HG02759 (cell line): Measurements from ENCODE around the gene MMP23B.
"Not testable (repeated sequence)": the region's sequence is repeated elsewhere in the genome, so short reads cannot be mapped to it uniquely, and the experiment has no call there.

Experiments used
- ATAC-seq: cut with Tn5 transposase; IDR thresholded peaks from one replicate; pipeline ENCODE4 v1.9.1; 2021; ENCODE audit warnings: mild to moderate bottlenecking, moderate library complexity; ENCODE audit not compliant: unreplicated experiment

The MMP23B gene

DNA sequence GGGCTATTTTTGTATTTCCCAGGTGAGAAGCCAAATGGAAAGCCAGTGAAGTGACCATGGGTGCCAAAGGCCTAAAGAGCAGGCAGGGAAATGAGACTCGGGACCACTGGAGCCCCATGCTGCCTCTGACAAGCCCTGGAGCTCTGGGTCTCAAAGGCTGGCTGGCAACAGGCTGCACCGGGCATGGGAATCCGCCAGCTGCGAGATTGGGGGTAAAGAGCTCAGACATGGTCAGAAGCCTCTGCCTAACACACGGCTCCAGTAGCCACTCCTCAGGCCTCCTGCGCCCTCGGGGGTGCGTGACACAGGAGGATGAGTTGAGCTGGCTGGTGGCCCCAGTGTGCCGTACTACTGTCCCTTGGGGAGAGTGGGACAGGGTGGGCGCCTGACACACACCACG, 32.3 kb downstream of the MMP23B start:
- not testable (repeated sequence) for ATAC-seq

DNA sequence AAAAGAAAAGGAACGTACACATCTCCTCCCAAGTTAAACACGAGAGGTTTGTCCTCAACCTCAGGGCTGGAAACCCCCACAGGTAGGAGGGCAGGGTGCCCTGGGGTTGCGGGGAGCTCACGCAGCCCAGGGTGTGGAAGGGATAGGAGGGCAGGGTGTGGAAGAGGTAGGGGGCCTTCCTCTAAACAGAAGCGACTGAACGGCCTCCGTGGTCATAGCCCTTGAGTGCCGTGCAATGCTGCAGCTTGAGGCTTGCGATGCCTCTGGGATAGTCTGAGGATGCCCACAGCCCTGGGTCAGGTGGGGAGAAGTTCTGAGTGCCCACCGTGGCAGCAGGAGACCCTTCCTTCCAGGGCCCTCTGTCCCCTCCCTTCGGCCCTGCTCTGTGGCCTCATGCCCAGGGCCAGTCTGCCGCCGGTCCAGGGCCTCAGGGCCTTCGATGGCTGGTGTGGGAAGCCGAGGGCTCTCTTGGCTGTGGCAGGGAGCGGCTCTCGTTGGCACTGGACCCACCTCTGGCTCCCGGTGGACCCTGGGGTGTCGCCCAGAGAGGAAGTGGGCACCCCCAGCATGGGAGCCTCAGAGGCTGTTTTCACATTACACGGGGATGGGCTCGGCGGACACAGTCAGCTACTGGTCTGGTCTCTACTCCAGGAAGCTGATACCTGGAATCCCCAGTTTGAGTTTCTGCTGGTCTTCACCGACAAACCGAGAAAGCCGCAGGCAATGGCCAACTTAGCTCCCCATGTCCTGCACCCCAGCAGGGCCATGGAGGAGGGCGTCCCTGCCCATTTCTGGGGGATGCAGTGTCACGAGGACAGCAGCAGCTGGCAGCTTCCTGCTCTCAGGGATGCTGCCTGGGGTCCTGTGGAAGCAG, 33.2 kb downstream of the MMP23B start:
- no peak for ATAC-seq

DNA sequence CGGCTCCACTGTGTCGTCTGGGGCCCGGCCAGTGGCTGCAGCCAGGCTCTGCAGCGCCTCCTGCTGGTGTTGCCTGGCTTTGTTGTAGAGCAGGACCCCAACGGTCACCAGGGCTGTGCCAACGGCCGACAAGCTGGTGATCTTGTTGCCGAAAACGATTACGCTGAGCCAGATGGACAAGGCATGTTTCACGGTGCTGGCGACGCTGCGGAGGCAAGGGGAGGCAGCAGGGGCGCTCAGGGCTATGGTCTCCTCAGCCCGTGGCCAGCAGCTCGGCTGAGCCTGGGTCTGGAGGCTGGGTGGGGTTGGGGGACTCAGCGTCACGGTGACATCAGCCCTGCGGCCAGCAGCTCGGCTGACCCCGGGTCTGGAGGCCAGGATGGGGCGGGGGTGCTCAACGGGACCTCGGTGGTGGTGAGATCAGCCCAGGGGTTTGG, 33.9 kb downstream of the MMP23B start:
- no peak for ATAC-seq

DNA sequence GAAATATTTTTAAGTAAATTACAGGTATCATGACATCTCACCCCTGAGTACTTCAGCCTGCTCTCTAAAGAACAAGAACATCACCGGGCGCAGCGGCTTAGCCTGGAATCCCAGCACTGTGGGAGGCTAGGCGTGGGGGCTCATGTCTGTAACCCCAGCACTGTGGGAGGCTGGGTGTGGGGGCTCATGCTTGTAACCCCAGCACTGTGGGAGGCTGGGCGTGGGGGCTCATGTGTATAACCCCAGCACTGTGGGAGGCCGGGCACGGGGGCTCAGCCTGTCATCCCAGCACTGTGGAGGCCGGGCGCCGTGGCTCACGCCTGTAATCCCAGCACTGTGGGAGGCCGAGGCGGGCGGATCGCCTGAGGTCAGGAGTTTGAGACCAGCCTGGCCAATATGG, 34.6 kb downstream of the MMP23B start:
- no peak for ATAC-seq

DNA sequence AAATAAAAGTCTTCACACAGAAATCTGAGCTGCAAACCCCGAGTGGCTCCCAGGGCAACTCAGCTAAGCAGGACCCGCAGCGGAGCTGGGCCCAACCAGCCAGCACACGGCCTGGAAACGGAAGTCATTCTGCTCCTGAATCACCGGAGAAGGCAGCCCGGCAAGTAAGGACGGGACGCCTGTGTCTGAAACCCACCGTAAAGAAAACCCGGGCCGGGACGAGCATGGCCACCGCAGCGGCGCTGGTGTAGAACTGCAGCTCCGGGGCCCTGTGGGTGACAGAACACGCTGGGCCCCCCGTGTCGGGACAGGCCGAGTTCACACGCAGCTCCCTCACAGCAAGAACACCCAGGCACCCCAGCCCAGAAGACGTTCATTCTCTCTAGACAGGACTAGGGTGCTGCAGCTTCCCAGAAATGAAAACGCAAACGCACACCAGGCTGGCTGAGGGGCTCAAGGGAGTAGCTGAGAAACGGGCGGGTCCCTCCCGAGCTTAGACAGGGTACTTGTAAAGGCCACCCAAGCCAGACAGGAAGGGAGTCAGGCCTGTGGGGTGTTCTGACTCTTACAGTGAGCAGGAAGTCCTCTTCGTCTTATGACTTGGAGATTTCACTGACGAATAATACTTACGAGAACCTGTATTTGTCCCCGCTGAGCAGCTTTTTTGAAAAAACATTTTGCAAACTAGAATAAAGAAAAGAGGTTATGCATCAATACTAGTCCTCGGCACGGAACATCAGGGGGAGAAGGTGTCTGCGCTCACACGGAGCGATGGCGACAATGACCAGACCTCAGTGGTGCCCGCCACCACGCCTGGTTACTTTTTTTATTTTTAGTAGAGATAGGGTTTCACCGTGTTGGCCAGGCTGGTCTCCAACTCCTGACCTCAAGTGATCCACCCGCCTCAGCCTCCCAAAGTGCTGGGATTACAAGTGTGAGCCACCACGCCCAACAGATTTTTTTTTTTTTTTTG, 37.8 kb downstream of the MMP23B start:
- no peak for ATAC-seq

DNA sequence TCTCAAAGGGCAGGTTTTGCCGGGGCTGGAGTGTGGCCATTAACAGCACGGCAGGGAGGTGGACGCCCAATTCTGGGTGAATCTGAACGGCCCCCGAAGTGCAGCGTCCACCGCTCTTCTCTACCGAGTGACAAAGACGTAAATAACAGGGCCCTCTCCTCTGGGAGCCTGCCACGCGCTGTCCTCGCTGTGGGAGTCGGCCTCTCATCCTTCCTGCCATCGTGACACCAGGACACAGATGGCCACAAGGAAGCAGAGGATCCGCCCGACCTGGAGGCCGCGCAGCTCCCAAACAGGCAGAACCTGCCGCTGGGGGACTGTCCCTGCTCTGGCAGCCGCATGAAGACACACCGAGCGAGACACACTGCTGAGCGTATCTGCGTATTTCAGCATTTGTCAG, 38.9 kb downstream of the MMP23B start:
- ATAC-seq = no peak

DNA sequence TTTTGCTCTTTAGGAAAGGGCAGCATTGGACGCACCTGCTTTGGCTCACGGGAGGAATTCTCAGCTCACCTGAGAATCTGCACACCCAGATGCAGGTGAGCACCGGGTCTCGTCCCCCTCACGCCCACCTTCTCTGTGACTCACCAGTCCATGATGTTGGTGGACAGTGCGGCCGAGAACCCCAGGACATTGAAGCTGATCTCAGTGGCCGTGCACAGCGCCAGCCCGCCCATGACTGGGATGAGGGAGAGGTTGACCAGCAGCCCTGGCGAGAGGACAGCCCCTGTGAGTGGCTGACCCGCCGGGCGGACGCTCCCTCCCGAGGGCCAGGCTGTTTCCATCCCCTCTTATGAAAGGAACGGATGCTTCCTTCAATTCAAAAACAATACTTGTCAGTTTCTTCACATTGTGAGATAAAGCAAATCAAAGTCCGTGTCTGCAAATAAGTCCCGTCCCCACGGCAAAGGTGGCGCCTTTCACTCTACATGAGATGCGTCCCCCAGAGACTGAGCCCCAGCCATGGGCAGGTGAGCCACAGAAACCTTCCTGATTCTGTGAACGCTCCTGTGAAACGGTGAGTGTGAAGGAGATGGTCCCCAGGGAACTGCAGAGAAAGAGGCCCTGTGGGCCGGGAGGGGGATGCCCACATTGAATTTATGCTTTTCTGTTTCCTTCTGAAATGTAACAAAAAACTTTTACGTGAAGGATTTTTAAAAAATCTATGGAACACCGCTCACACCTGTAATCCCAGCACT, 39.6 kb downstream of the MMP23B start:
- ATAC-seq = no peak

DNA sequence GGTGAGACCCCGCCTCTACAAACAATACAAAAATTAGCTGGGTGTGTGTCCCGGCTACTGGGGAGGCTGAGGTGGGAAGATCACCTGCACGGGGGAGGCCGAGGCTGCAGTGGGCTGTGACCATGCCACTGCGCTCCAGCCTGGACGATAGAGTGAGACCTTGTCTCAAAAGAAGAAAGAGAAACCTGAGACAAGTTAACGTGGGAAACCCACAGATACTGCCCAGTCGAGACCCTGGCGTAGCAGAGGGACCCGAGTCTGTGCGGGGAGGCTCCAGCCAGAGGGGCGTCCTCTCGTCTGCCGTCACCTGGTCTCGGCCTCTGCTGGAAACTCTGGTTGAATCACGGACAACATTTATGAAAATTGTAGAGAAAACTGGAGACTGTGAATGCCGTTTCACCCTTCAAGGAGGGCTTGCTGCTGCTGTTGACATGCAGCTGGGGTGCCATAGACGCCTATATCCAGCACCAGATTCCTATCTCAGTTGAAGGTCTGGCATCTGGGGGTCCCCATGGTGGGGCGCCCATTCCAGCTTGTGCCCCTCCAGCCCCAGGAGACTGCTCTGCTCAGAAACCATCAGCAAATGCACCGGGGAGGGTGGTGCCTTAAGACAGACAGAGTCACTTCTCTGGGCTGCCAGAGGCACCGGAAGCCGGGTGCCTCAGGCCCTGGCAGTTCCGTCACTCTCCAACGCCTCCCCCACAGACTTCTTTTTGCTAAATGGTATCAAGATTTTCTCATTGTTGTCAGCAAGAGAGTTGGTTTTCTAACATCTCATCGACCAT, 40.4 kb downstream of the MMP23B start:
- ATAC-seq = no peak

DNA sequence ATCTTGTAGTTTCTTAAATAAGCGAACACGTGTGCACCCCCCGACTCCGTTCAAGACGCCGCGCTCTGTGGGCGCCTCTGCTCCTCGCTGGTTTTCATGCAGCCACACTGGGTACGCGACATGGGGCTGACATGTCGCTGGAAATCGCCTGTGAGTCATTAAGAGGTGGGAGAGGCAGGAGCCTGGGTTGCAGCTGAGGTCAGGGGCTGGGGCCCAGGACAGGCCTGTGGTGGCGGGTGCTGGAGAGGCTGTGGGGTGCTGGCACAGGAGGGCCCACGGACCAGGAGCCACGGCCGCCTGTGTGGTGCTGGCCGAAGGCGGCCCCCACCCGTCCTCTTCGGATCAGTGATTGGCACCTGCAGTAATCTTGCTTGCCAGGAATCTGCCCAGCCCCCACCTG, 42.8 kb downstream of the MMP23B start:
- not testable (repeated sequence) for ATAC-seq

DNA sequence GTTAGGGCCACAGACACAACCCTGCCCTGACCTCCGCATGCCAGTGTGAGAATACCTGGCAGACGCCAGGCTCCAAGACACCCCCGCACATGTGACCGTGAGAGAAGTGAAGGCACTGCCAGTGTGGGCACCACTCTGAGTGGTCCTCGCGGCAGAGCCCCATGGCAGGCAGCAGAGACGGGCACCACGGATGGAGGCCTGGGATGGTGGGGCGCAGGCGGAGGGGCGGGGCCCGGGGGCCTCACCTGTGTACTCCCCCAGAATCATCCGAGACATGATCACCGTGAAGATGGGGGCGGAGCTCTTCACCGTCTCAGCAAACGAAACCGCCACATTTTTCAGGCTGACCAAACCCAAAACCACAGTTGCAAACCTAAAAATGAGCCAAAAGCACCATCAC, 43.2 kb downstream of the MMP23B start:
- ATAC-seq = not testable (repeated sequence)

DNA sequence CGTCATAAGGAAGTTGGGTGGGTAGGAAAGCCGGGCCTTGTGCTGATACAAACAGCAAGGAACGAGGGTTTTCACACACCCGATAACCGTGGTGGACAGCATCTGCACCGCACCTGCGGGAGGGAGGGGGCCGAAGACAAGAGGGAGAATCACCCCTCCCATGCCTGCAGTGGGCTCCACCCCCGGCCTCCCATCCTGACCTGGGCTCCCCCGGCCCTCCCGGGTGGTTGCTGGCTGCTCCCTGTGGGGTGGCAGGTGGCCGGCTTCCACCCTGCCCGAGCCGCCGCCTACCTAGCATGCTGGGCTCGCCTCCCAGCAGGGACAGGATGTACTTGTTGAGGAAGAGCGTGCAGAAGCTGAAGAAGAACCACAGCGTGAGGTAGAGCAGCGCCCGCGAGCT, 44.1 kb downstream of the MMP23B start:
- not testable (repeated sequence) for ATAC-seq

DNA sequence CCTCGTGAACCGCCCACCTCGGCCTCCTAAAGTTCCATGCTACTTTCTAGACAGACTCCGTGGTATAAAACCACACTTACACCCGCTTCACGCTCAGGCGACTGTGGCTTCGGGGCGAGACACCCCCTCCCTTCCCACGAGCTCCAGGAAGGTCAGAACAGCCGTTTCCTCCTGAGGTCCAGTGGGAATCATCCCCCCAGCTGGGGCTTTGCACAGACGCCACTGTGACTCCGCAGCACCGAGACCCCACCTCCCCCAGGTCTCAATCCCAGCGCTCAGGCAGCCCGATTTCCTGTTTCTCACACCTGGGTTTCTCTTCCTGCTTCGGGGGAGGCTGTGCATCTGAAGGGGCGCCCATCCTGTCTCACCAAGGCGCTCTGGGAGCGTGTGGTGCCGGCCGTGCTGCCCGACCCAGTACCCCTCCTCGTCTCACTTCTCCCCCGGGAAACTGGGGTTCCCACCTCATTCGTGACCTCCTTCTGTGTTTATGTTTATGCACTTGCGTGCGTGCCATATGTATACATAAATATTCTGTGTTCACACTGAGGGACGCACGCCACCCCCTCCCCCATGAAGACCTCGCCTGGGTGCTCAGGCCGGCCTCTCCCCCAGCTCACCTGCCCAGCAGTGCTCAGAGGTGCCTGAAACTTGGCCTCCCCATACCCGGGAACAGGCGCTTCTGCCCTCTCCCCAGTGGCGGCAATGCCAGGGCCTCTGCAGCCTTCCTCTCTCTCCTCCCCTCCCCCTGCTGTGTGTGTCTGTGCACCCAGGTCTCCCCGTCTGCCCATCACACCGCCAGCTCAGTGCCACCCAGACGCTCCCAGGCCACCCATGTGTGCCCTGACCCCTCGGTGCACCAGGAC, 46.0 kb downstream of the MMP23B start:
- ATAC-seq = peak; percentile 75

DNA sequence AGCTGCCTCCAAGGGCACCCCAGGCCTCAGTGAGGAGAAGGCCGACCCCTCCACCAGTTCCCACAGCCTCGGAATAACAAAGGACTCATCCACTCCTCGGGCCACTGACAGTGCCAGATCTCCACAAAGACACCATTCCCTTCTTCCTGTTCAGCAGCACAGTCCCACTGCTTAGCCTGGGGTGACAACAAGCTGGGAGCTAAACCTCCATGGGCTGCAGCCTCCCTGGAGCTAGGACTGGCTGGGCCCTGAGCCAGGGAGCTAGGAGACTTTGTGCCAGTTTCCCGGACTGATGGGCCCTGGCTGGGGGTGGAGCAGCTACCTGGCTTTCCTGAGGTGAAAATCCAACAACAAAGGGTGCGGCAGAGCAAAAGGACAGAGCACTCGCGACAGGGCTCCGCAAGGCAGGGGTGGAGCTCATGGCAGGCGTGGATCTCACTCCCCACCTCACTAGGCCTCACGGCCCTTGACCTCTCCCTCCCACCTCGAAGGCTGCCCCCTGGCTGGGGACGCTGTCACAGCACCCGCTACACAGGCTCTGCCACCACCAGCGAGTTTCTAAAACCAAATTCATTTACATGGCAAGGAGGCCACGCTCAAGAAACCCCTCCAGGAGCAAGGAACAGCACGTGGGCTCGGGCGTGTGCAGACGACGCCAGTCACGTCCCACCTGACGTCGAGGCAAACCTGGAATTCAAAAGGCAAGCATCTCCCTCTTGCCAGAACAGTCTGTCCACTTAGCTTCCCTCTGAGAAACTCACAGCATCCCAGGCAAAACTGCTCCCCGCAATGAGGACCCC, 46.8 kb downstream of the MMP23B start:
- no peak for ATAC-seq

DNA sequence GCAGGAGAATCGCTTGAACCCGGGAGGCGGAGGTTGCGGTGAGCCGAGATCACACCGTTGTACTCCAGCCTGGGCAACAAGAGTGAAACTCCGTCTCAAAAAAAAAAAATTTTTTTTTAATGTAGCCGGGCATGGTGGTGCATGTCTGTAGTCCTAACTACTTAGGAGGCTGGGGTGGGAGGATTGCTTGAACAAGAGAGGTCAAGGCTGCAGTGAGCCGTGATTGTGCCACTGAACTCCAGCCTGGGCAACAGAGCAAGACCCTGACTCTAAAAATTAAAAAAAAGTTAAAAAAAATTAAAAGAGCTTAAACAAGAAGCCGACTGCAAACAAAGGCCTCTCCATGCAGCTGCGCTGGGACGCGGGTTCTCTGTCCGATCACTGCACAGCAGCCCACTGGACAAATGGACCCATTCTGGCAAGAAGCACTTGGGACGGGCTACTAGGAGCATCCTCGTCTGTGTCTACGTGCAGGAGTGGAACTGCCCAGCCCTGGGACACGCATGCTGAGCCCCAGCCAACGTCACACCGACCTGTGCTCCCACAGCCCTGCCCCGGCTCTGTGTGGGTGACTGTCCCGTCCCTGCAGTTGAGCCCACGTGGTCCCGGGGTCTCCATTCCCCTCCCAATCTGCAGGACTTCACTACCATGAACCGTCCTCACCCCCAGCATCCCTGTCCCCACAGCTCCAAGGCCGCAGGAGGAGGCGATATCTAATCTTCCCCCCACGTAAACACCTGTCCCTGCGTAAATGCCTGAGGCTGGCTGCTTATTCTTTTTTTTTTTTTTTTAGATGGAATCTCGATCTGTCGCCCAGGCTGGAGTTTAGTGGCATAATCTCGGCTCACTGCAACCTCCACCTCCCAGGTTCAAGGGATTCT, 48.3 kb downstream of the MMP23B start:
- no peak for ATAC-seq

DNA sequence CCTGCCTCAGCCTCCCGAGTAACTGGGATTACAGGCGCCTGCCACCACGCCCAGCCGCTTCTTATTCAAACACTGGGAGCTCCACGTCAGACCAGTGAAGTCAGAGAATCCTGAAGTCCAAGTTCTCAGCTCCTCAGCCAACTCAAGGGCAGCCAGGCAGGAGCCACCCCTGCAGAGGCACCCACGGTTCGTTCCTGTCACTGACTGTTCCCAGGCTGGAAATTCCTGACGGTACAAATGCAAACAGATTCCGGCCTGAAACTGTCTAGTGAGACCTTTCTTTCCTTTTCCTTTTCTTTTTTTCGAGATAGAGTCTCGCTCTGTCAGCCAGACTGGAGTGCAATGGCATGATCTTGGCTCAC, 48.9 kb downstream of the MMP23B start:
- ATAC-seq = no peak

DNA sequence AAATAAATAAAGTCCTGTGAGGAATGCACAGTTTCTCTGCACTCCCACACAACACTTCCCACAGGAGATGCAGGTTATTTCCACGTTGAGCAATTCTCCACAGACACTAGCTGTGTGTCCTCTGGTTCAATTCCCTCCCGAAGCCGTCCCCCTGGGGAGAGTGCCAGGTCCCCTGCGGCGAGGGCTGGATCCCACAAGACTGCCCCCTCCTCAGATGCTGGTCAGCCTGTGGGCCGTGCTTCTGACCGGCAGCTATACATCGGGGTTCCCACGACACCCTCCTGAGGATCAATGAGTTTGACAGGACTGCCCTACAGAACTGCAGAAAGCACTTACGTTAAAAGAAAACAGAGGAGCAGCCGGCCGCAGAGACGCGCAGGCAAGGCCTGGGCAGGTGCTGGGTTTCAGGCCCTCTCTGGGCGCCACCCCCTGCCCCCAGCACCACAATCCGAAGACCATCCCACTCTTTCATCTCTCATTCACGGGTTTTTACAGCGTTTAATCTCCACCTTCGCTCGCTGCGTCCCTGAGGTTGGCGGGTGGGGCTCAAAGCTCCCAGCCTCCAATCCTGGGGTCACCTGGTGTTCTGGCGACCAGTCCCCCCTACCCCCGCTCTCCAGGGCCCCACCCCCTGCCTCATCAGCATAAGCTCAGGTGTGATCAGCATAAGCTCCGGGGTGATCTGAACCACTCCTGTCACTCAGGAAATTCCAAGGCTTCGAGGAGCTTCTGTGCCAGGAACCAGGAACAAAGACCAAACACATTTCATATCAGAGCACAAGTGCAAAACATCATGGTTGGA, 51.3 kb downstream of the MMP23B start:
- no peak for ATAC-seq
